ENCODE results near the gene CCNY. TPM values are rescaled to one million over a fixed set of nuclear protein-coding genes. Genes with fewer than 3 reads are reported as not detected.

Gene CCNY
- total RNA-seq, 4 donors from 2014 or later: 21.7 to 27.7 (median 24.8) TPM

GRCh38 chr10:35391954-35392262 lies 55.6 kb downstream of the CCNY start:
- no peak for TF ChIP-seq POLR2A (IDR thresholded peaks at IDR 0.05)
- TF ChIP-seq CTCF (IDR thresholded peaks at IDR 0.05): no peak
- Histone ChIP-seq H3K27ac (no peak overlapping the region), H3K4me3 (no peak overlapping the region), H3K9me3 (no peaks in the 10 kb centered on the region), H3K27me3 (no peaks in the 10 kb centered on the region), H3K4me1 (peaks cover 0 to 8% (median 0%) of the 10 kb centered on the region in 4 donors), H3K36me3 (no peaks in the 10 kb centered on the region)
- no peak for DNase-seq

- no peaks in the 10 kb centered on the region for H3K36me3 ChIP-seq
- H3K4me3 ChIP-seq: no peak overlapping the region
- H3K9me3 ChIP-seq: no peaks in the 10 kb centered on the region
- no peak overlapping the region for H3K27ac ChIP-seq
- H3K27me3 ChIP-seq: no peaks in the 10 kb centered on the region
- no peak for TF ChIP-seq POLR2A (IDR thresholded peaks at IDR 0.05)
- TF ChIP-seq CTCF (IDR thresholded peaks at IDR 0.05): no peak
- no peak for DNase-seq
- peaks cover 0 to under 1% (median 0%) of the 10 kb centered on the region in 4 donors for H3K4me1 ChIP-seq
Measured at GRCh38 chr10:35392482-35393228, 56.3 kb downstream of the CCNY start.

- Histone ChIP-seq H3K27ac (no peak overlapping the region), H3K4me3 (no peak overlapping the region), H3K27me3 (no peaks in the 10 kb centered on the region), H3K4me1 (no peaks in the 10 kb centered on the region), H3K36me3 (no peaks in the 10 kb centered on the region), H3K9me3 (no peaks in the 10 kb centered on the region)
- DNase-seq: no peak
- TF ChIP-seq CTCF (IDR thresholded peaks at IDR 0.05): no peak
Measured at GRCh38 chr10:35394411-35394851, 58.1 kb downstream of the CCNY start.

GRCh38 chr10:35394934-35395333 lies 58.6 kb downstream of the CCNY start:
- H3K9me3 ChIP-seq: no peaks in the 10 kb centered on the region
- no peak for TF ChIP-seq CTCF (IDR thresholded peaks at IDR 0.05)
- no peak for TF ChIP-seq POLR2A (IDR thresholded peaks at IDR 0.05)
- H3K36me3 ChIP-seq: no peaks in the 10 kb centered on the region
- H3K4me3 ChIP-seq: no peak overlapping the region
- H3K27ac ChIP-seq: no peak overlapping the region
- peaks cover 0 to 4% (median 1%) of the 10 kb centered on the region in 4 donors for H3K4me1 ChIP-seq
- no peaks in the 10 kb centered on the region for H3K27me3 ChIP-seq
- no peak for DNase-seq

GRCh38 chr10:35396560-35397434 lies 60.5 kb downstream of the CCNY start:
- DNase-seq: no peak
- Histone ChIP-seq H3K27ac (no peak overlapping the region), H3K27me3 (no peaks in the 10 kb centered on the region), H3K4me1 (peaks cover 0 to 9% (median 2%) of the 10 kb centered on the region in 4 donors), H3K4me3 (no peak overlapping the region), H3K9me3 (no peaks in the 10 kb centered on the region), H3K36me3 (no peaks in the 10 kb centered on the region)
- TF ChIP-seq POLR2A (IDR thresholded peaks at IDR 0.05): no peak
- TF ChIP-seq CTCF (IDR thresholded peaks at IDR 0.05): no peak

Measured in Peyer's patch (tissue), 4 donors.